H4 (cell line): ENCODE results near the gene KMT5C. TPM values are rescaled to one million over a fixed set of nuclear protein-coding genes. Genes with fewer than 3 reads are reported as not detected.

Source experiments
- DNase-seq: peaks from one replicate; pipeline ENCODE4 v3.0.0-alpha.2; 2015; ENCODE audit warnings: low spot score
- total RNA-seq: library from RNA; depleted of rRNA; stranded (reverse); fragments of >200 nt; shearing (Covaris generic); gene quantifications from 2 replicates; pipeline ENCODE4 v1.2.3, GENCODE V29; 2014

KMT5C gene
- total RNA-seq, 1 experiment from 2014 or later, result 5.4 TPM

- no peak for DNase-seq
Observed at GRCh38 chr19:55346725-55347441, 7.2 kb downstream of the KMT5C start.

DNA sequence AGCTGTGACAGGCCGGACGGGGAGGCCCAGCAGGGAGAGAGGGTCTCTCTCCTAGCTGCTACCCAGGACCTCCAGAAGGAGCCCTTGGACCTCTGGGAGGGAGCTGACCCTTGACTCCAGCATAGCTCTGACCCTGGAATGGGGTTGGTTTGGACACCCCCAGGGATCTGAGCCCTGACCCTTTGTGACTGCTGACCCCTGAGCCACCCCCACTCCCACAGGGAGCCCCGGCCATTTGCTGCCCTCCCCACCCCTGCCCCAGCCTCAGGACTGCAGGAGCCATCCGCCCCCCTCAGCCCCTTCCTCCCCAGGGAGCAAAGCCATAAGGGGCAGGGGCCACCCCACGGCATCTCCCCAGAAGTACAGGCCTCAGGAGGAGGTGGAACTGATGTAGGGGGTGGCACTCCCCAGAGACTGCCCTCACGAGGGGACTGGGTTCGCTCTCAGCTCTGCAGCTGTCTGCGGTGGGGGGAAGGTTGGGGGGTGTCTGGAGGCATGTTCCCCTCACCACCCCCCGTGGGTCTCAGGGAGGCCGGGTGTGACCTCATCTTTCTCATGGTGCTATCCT, 7.8 kb downstream of the KMT5C start:
- no peak for DNase-seq

GRCh38 chr19:55348317-55349034, 8.8 kb downstream of the KMT5C start:
- no peak for DNase-seq

DNA sequence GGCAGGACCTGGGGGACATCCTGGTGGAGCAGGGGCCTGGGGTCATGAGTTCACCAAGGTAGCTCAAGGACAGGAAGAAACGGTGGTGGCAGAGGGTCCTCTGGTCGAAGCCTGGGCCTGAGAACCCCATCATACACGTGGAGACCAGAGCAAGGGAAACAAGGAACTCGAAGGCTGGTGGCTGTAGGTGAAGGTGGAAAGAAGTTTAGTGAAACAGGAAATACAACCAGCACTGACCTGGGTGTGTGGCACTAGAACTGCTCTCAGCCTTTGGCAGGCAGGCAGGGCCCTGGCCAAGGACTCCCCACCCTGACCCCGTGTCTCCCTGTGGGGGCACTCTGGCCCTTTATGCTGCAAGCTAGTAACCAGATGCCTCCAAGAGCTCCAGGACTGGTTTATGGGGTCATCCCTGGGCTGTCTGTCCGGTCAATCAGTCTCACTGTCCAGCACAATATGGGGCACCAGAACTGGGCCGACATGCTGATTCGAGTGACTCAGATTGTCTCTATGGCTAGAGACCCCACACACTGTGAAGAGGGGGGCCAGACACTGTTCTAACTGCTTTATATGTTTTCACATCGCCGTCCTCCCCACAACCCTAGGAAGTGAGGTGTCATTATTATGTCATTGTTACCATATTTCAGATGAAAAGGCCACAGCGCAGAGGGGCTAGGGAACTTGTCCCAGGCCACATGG, 11.1 kb downstream of the KMT5C start:
- DNase-seq, result no peak

GRCh38 chr19:55352040-55352439, 12.4 kb downstream of the KMT5C start:
- no peak for DNase-seq

GRCh38 chr19:55352549-55353145, 13.0 kb downstream of the KMT5C start:
- DNase-seq, result no peak

GRCh38 chr19:55353356-55353802, 13.7 kb downstream of the KMT5C start:
- DNase-seq, result no peak

- no peak for DNase-seq
Observed at GRCh38 chr19:55353803-55354697, 14.4 kb downstream of the KMT5C start.

- no peak for DNase-seq
Observed at GRCh38 chr19:55354698-55355212, 15.1 kb downstream of the KMT5C start, which contains the start of gene COX6B2. Gene COX6B2 (minus strand): TSS chr19:55354719. CDS start chr19:55354521, 198 bp downstream.

DNA sequence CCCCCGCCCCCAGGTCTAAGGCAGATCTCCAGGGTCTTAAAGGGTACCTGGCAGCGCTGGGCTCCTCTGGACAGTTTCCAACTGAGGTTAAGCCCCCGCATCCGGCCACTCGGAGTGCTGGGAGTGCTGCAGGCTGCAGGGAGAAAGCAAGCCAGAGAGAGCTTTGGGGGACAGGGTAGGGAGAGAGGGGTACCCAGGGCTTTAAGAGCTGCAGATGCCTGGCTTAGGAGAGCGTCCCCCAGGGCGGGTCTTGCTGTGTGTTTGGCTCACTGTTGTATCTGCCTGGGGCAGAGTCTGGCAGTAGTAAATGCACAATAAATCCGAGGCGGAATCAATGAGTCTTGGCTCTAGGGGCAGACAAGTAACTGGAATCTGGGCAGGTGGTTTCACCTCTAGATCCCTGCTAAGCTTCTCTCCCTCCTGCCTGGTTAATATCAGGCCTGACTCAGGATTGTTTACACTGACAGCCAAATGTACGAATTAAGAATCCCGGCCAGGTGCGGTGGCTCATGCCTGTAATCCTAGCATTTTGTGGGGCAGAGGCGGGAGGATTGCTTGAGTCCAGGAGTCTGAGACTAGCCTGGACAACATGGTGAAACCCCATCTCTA, 15.6 kb downstream of the KMT5C start:
- DNase-seq, result no peak

GRCh38 chr19:55358493-55358892, 18.8 kb downstream of the KMT5C start:
- DNase-seq, result no peak

DNA sequence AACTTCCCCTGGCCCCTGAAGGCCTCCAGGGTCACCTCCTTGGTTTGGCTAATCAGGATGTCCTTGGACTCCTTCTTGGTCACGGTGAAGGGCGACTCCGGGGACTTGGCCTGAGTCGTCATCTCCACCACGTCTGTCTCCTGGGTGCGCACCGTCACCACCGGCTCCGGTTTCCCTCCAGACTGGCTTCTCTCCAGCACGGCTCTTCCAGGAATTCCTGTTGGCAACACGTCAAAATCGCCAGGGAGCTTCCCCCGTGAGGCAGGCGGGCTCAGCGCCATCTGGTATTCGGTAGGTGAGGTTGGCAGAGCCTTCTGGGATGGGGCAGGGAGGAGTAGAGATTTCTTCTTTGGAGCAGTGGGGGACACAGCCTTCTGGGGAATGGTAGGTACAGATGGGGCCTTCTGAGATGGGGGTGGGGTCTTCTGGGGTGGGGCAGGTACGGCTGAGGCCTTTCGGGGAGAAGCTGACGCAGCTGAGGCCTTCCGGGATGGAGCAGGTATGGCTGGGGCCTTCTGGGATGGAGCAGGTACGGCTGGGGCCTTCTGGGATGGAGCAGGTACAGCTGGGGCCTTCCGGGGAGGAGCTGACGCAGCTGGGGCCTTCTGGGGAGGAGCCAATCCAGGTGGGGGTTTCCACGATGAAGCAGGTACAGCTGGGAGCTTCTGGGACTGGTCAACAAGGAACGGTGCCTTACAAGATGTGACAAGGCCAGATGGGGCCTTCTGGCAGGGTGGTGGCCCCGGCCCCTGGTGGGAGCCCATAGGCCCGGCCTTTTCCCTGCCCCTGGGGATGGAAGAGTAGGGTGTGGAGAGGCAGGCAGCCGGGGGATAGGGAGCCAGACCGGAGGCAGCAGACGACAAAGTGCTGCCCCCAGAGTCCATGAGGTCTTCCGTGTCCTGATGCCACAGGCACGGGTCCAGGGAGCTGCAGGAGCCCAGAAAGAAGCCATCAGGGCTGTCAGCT, 19.6 kb downstream of the KMT5C start:
- DNase-seq, result peak; percentile 66

DNA sequence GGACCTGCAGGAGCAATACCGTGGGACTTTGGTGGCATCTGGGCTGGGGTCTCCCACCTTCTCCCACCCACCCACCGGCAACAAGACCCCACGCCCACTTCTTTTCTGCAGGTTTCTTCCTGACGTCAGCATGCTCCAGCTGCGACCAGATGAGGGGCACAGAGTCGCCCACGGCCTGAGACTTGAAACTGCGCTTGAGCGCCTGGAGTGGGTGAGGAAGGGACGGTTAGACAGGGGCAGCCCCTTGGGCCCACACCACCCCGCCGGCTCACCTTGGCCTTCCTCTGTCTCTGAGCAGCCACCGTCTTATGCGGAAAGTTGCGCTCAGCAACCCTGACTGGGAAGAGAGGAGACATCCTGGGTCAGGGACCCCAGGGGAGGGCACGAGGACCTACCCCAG, 21.2 kb downstream of the KMT5C start:
- no peak for DNase-seq

DNA sequence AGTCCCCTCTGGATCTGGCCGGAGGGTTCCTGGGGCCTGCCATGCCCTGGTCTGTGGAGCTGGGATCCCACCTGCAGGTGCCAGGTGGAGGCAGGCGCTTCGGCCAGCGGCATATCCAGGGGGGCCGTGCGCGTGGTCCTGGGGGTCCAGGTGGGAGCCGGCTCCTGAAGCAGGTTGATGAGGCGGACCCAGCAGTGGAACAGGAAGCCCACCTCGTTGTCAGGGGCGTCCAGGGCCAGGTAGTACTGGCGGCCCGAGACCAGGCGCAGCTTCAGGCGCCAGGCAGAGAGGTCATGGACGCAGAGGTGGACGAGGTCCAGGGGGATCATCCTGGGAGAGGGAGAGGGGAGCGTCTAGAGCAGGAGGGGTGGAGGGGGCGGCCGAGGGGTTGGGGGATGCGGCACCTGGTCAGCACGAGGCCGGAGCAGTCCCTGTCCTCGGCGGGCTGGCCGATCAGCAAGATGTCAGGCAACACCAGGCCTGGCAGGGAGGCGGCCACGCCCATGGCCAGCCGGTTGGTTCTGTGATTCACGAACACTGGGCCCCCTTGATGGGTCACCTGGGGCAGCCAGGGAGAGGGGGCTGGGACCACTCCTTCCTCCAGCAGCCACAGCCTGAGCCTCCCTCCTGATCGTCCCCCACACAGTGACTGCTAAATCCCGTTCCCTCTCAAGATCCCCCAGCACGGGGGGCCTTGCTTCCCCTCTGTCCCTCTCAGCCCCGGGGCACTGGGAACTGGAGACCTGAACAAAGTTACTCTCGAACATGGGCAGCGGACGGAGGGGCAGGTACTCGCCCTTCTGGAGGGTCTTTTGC, 22.7 kb downstream of the KMT5C start:
- no peak for DNase-seq

DNA sequence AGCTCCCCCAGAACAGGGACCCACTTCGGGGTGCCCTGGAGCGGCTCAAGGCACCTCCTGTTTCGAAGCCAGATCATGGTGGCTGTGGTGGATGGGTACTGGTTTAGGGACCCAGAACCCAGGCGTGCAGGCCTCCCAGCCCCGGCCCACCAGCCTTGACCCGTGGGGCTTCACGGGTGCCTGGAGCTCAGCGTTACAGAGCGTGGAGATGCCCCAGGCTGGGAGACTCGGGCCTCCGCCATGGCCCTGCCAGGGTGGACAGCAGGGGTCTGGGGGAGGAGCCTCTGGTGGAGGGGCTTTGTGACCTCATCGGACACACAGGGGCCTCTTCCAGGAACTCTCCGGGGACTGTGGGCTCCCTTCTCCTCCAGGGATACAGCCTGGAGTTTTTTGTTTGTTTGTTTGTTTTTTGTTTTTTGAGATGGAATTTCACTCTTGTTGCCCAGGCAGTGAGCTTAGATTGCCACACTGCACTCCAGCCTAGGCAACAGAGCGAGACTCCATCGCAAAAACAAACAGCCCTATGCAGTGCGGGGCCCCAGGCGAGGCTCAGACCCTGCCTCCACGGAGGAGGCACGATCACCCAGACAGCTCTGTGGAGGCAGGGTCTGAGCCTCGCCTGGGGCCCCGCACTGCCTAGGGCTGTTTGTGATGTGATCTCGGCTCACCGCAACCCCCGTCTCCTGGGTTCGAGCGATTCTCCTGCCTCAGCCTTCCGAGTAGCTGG, 23.5 kb downstream of the KMT5C start, which contains the start of gene GARIN5B:
Gene GARIN5B, minus strand, starts transcription at position 271 of the 727 bp plus-strand sequence. Its CDS starts 194 bp downstream, at position 77.
- no peak for DNase-seq

DNA sequence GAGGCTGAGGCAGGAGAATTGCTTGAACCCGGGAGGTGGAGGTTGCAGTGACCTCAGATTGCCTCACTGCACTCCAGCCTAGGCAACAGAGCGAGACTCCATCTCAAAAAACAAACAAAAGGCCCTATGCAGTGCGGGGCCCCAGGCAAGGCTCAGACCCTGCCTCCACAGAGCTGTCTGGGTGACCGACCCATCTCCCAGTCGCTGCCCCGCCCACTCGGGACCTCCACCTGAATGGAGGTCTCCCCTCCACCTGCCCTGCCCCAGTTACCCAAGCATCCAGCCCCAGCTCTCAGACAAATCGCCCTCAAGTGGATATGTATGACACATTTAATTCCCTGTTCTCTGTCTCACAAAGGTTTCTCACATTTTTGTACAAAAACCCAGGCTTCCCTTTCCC, 25.6 kb downstream of the KMT5C start:
- DNase-seq, result no peak

GRCh38 chr19:55365964-55366363, 26.3 kb downstream of the KMT5C start:
- DNase-seq, result no peak
